T-helper 1 cell treated with Interleukin-12 subunit alpha and Interleukin-12 subunit beta and Interleukin-4 antibody, amounts not matched to agents 30 ng/mL and 1 ng/mL, for 36 hours (primary cell): ENCODE measurements around the gene AFAP1L1. TPM values are rescaled to one million over a fixed set of nuclear protein-coding genes. Genes with fewer than 3 reads are reported as not detected.
"Not testable (repeated sequence)": the region's sequence is repeated elsewhere in the genome, so short reads cannot be mapped to it uniquely, and the experiment has no call there.

Experiments used
- intact Hi-C: fragments of 100-400 bp; cut with micrococcal nuclease; formaldehyde crosslinking; loops from one replicate; pipeline ENCODE4 v1.15.1; 2024
- total RNA-seq: library from RNA; stranded (reverse); gene quantifications from 2 replicates; pipeline ENCODE4 v1.2.3, GENCODE V29; 2022

Gene AFAP1L1
- total RNA-seq, 1 donor from 2014 or later, result not detected

- intact Hi-C loops, result no loop called here
Observed at GRCh38 chr5:149383399-149383798, 111.7 kb downstream of the AFAP1L1 start.

- intact Hi-C loops, result no loop called here
Observed at GRCh38 chr5:149386166-149386565, 114.5 kb downstream of the AFAP1L1 start.

GRCh38 chr5:149387081-149387631 lies 115.5 kb downstream of the AFAP1L1 start:
- intact Hi-C loops, result no loop called here

GRCh38 chr5:149387982-149388381 lies 116.3 kb downstream of the AFAP1L1 start:
- intact Hi-C loops, result no loop called here

- intact Hi-C loops, result no loop called here
Observed at GRCh38 chr5:149388498-149389190, 117.0 kb downstream of the AFAP1L1 start.

- intact Hi-C loops, result no loop called here
Observed at GRCh38 chr5:149389552-149390495, 118.2 kb downstream of the AFAP1L1 start.

GRCh38 chr5:149391076-149391475 lies 119.4 kb downstream of the AFAP1L1 start:
- intact Hi-C loops, result not testable (repeated sequence)

Other genes starting within 250 kb of the AFAP1L1 start
- not detected in 2 replicates for gene SH3TC2, start 208.8 kb upstream of the AFAP1L1 start, total RNA-seq
- gene ABLIM3, start 130.4 kb upstream of the AFAP1L1 start, total RNA-seq, result not detected in 2 replicates
- gene GRPEL2, start 73.6 kb downstream of the AFAP1L1 start, total RNA-seq, result 28.8 and 31.7 TPM in 2 replicates
- gene PCYOX1L, start 86.2 kb downstream of the AFAP1L1 start, total RNA-seq, result 28.8 and 31.3 TPM in 2 replicates
- gene IL17B, start 107.4 kb downstream of the AFAP1L1 start, total RNA-seq, result not detected in 2 replicates